ENCODE data around the gene CFAP54.

CFAP54 gene

GRCh38 chr12:96831346-96831745, 342.0 kb downstream of the CFAP54 start:
- DNase-seq (ENCODE audit: low read depth) = no peak
- TF ChIP-seq, protein P1, sequence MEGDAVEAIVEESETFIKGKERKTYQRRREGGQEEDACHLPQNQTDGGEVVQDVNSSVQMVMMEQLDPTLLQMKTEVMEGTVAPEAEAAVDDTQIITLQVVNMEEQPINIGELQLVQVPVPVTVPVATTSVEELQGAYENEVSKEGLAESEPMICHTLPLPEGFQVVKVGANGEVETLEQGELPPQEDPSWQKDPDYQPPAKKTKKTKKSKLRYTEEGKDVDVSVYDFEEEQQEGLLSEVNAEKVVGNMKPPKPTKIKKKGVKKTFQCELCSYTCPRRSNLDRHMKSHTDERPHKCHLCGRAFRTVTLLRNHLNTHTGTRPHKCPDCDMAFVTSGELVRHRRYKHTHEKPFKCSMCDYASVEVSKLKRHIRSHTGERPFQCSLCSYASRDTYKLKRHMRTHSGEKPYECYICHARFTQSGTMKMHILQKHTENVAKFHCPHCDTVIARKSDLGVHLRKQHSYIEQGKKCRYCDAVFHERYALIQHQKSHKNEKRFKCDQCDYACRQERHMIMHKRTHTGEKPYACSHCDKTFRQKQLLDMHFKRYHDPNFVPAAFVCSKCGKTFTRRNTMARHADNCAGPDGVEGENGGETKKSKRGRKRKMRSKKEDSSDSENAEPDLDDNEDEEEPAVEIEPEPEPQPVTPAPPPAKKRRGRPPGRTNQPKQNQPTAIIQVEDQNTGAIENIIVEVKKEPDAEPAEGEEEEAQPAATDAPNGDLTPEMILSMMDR (conservative IDR thresholded peaks at IDR 0.05; ENCODE audit: low read depth, low read length) = no peak

GRCh38 chr12:96846293-96846692, 356.9 kb downstream of the CFAP54 start:
- TF ChIP-seq, protein P1 (conservative IDR thresholded peaks at IDR 0.05; ENCODE audit: low read depth, low read length) = no peak
- no peak for DNase-seq (ENCODE audit: low read depth)

More at GRCh38 chr12:96831346-96831745, 342.0 kb downstream of the CFAP54 start:
- no peak overlapping the region for H3K4me3 ChIP-seq (ENCODE audit: low read length)

DNA sequence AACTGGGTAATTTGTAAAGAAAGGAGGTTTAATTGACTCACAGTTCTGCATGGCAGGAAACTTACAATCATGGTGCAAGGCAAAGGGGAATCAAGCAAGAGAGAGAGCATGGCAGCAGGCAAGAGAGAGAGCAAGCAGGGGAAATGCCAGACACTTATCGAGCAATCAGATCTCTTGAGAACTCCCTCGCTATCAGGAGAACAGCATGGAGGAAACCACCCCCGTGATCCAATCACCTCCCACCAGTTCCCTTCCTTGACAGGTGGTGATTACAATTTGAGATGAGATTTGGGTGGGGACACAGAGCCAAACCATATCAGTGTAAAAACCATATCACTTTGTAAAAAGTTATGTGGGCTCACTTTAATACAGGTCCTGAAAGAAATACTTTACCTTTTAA, 361.3 kb downstream of the CFAP54 start:
- TF ChIP-seq, protein P1 (conservative IDR thresholded peaks at IDR 0.05; ENCODE audit: low read depth, low read length) = no peak
- no peak for DNase-seq (ENCODE audit: low read depth)

More at GRCh38 chr12:96846293-96846692, 356.9 kb downstream of the CFAP54 start:
- no peak overlapping the region for H3K4me3 ChIP-seq (ENCODE audit: low read length)

DNA sequence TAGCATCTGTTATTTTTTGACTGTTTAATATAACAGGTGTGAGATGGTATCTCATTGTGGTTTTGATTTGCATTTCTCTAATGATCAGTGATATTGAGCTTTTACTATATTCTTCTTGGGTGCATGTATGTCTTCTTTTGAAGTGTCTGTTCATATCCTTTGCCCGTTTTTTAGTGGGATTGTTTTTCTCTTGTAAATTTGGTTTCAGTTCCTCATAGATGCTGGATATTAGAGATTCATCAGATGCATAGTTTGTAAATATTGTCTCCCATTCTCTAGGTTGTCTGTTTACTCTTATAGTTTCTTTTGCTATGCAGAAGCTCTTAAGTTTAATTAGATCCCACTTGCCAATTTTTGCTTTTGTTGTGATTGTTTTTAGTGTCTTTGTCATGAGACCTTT, 368.8 kb downstream of the CFAP54 start:
- no peak overlapping the region for H3K4me3 ChIP-seq (ENCODE audit: low read length)
- DNase-seq (ENCODE audit: low read depth) = no peak
- TF ChIP-seq, protein P1 (conservative IDR thresholded peaks at IDR 0.05; ENCODE audit: low read depth, low read length) = no peak

More for the DNA sequence above, 361.3 kb downstream of the CFAP54 start:
- H3K4me3 ChIP-seq (ENCODE audit: low read length) = no peak overlapping the region

GRCh38 chr12:96861656-96862055, 372.3 kb downstream of the CFAP54 start:
- no peak overlapping the region for H3K4me3 ChIP-seq (ENCODE audit: low read length)
- TF ChIP-seq, protein P1 (conservative IDR thresholded peaks at IDR 0.05; ENCODE audit: low read depth, low read length) = no peak
- no peak for DNase-seq (ENCODE audit: low read depth)

- TF ChIP-seq, protein P1 (conservative IDR thresholded peaks at IDR 0.05; ENCODE audit: low read depth, low read length) = no peak
- DNase-seq (ENCODE audit: low read depth) = no peak
- H3K4me3 ChIP-seq (ENCODE audit: low read length) = no peak overlapping the region
Observed at GRCh38 chr12:96862326-96862725, 372.9 kb downstream of the CFAP54 start.

DNA sequence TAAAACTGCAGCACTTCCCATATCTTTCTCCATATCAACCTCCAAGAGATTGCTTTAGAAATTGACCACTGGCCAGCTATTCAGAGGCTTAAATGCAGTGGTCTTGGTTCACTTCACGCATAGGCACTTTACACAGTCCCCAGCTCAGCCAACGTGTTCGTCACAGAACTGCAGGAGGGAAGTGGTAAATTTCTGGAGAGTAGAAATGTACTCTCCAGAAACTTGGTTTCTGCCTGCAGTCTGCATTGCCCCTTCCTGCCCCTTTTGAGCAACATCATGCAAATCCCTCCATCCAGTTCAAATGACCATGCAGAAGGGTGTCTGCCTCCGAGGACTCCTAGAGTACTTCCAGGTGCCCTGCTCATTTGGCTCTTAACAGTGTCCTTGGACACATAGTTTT, 375.0 kb downstream of the CFAP54 start:
- TF ChIP-seq, protein P1 (conservative IDR thresholded peaks at IDR 0.05; ENCODE audit: low read depth, low read length) = no peak
- DNase-seq (ENCODE audit: low read depth) = no peak
- no peak overlapping the region for H3K4me3 ChIP-seq (ENCODE audit: low read length)
